SK-N-SH (cell line): ENCODE measurements around the gene MTHFD1L. TPM values are rescaled to one million over a fixed set of nuclear protein-coding genes. Genes with fewer than 3 reads are reported as not detected.

ENCODE experiments used
- CTCF ChIA-PET: fragments of 300-600, 350-600 bp; formaldehyde crosslinking; extraction: SDS; loops from one replicate; lab custom pipeline; 2021; lab: Yijun Ruan, JAX
- POLR2A ChIA-PET: fragments of 350-600 bp; sonication (Branson Sonifier 250); formaldehyde crosslinking; extraction: SDS; loops from one replicate; lab custom pipeline; 2020; ENCODE audit warnings: antibody characterized with exemption, inconsistent platforms; lab: Yijun Ruan, JAX
- DNase-seq: peaks from one replicate; pipeline ENCODE4 v3.0.0; 2012
- H2AFZ ChIP-seq: fragments of 200-600 bp; sonication (generic); 2 replicates; pipeline ENCODE4 v1.8.1; 2016; ENCODE audit warnings: antibody characterized with exemption, mild to moderate bottlenecking, low read depth
- H3F3A ChIP-seq: fragments of 200-600 bp; sonication (generic); replicated peaks from 2 replicates; pipeline ENCODE3; 2016; ENCODE audit warnings: antibody characterized with exemption, mild to moderate bottlenecking; ENCODE audit not compliant: insufficient read depth
- H3K27ac ChIP-seq, 2 experiments: fragments of 200-500 bp in 1 of 2; fragments of 200-600 bp in 1 of 2; sonication (Bioruptor generic) in 1 of 2; sonication (generic), shearing (Covaris generic) in 1 of 2; 2 replicates each; pipeline versions ENCODE4 v1.5.1 to v1.6.1; 2014 to 2016; ENCODE audit warnings: low read depth in 2 of 2, inconsistent platforms in 1 of 2, low read length in 1 of 2, mild to moderate bottlenecking in 1 of 2, mixed read lengths in 1 of 2
- H3K27me3 ChIP-seq: fragments of 200-600 bp; sonication (generic), shearing (Covaris generic); 2 replicates; pipeline ENCODE4 v1.6.1; 2016; ENCODE audit warnings: mixed run types; ENCODE audit not compliant: insufficient read depth
- H3K36me3 ChIP-seq, 2 experiments: fragments of 200-500 bp in 1 of 2; fragments of 200-600 bp in 1 of 2; sonication (Bioruptor generic) in 1 of 2; sonication (generic) in 1 of 2; replicated peaks in 1 of 2; 2 replicates each; pipeline versions ENCODE3 to v1.5.1; 2014 to 2016; ENCODE audit warnings: low read length in 1 of 2, mild to moderate bottlenecking in 1 of 2; ENCODE audit not compliant: insufficient read depth in 2 of 2, control insufficient read depth in 1 of 2
- H3K4me1 ChIP-seq, 2 experiments: fragments of 200-500 bp in 1 of 2; fragments of 200-600 bp in 1 of 2; sonication (Bioruptor generic) in 1 of 2; sonication (generic), shearing (Covaris generic) in 1 of 2; 2 replicates each; pipeline versions ENCODE4 v1.5.1 to v1.6.1; 2014 to 2016; ENCODE audit warnings: low read depth in 1 of 2, low read length in 1 of 2, mixed run types in 1 of 2; ENCODE audit not compliant: insufficient read depth in 2 of 2, control insufficient read depth in 1 of 2
- H3K4me2 ChIP-seq: fragments of 200-600 bp; sonication (generic), shearing (Covaris generic); 2 replicates; pipeline ENCODE4 v1.6.1; 2017; ENCODE audit warnings: mixed run types
- H3K4me3 ChIP-seq, 2 experiments: fragments of 200-500 bp in 1 of 2; fragments of 200-600 bp in 1 of 2; sonication (Bioruptor generic) in 1 of 2; sonication (generic), shearing (Covaris generic) in 1 of 2; 2 replicates each; pipeline versions ENCODE4 v1.5.1 to v1.8.1; 2014 to 2016; ENCODE audit warnings: low read depth in 2 of 2, inconsistent platforms in 1 of 2, low read length in 1 of 2, mild to moderate bottlenecking in 1 of 2, mixed read lengths in 1 of 2, moderate library complexity in 1 of 2
- H3K79me2 ChIP-seq: fragments of 200-600 bp; sonication (generic); 2 replicates; pipeline ENCODE4 v1.8.1; 2017; ENCODE audit warnings: mild to moderate bottlenecking; ENCODE audit not compliant: insufficient read depth
- H3K9ac ChIP-seq: fragments of 200-600 bp; sonication (generic); 2 replicates; pipeline ENCODE4 v1.6.1; 2017; ENCODE audit warnings: mixed run types
- H3K9me2 ChIP-seq: fragments of 200-600 bp; sonication (generic); 2 replicates; pipeline ENCODE4 v1.6.1; 2017; ENCODE audit warnings: mixed run types
- H3K9me3 ChIP-seq: fragments of 200-600 bp; sonication (generic); 2 replicates; pipeline ENCODE4 v1.6.1; 2017; ENCODE audit warnings: mixed run types, mild to moderate bottlenecking, moderate library complexity
- H4K20me1 ChIP-seq: fragments of 200-600 bp; sonication (generic); 2 replicates; pipeline ENCODE4 v1.6.1; 2017; ENCODE audit warnings: mild to moderate bottlenecking, mixed run types; ENCODE audit not compliant: insufficient read depth
- CHD2 ChIP-seq: fragments of 150-350 bp; IDR thresholded peaks from 2 replicates; pipeline ENCODE4 v1.6.1; 2018; ENCODE audit warnings: low read length; ENCODE audit not compliant: partially characterized antibody
- FOSL2 ChIP-seq: IDR thresholded peaks from 2 replicates; pipeline ENCODE4 v1.4.0; 2012; ENCODE audit warnings: low read depth, mild to moderate bottlenecking, moderate library complexity, borderline replicate concordance
- FOXJ3 ChIP-seq: sonication (generic); formaldehyde crosslinking; IDR thresholded peaks from 2 replicates; pipeline ENCODE4 v1.5.1; 2020; ENCODE audit warnings: mild to moderate bottlenecking, missing genetic modification reagents
- FOXM1 ChIP-seq: IDR thresholded peaks from 2 replicates; pipeline ENCODE4 v1.4.0; 2012; ENCODE audit warnings: low read depth, mild to moderate bottlenecking
- GABPA ChIP-seq: IDR thresholded peaks from 2 replicates; pipeline ENCODE4 v1.4.0; 2012; ENCODE audit warnings: low read depth, mild to moderate bottlenecking
- JUND ChIP-seq: IDR thresholded peaks from 2 replicates; pipeline ENCODE4 v1.4.0; 2012
- MEF2A ChIP-seq: IDR thresholded peaks from 2 replicates; pipeline ENCODE4 v1.4.0; 2012; ENCODE audit warnings: low read depth, borderline replicate concordance
- NFIC ChIP-seq: IDR thresholded peaks from 2 replicates; pipeline ENCODE4 v1.4.0; 2012; ENCODE audit warnings: borderline replicate concordance
- NRF1 ChIP-seq: IDR thresholded peaks from 2 replicates; pipeline ENCODE4 v1.6.1; 2012; ENCODE audit warnings: low read depth, mild to moderate bottlenecking, low read length
- PBX3 ChIP-seq: IDR thresholded peaks from 2 replicates; pipeline ENCODE4; 2012
- RAD21 ChIP-seq: IDR thresholded peaks from 2 replicates; pipeline ENCODE4 v1.6.1; 2012; ENCODE audit warnings: mild to moderate bottlenecking, low read length
- RCOR1 ChIP-seq: fragments of 150-350 bp; IDR thresholded peaks from 2 replicates; pipeline ENCODE4 v1.6.1; 2017; ENCODE audit warnings: antibody characterized with exemption, low read length
- TAF1 ChIP-seq: IDR thresholded peaks from 2 replicates; pipeline ENCODE4 v1.6.1; 2012; ENCODE audit warnings: low read depth, mild to moderate bottlenecking, low read length, moderate library complexity, borderline replicate concordance
- TEAD4 ChIP-seq: IDR thresholded peaks from 2 replicates; pipeline ENCODE4 v1.4.0; 2012; ENCODE audit warnings: mild to moderate bottlenecking, borderline replicate concordance; ENCODE audit not compliant: insufficient read depth
- USF1 ChIP-seq: IDR thresholded peaks from 2 replicates; pipeline ENCODE4 v1.4.0; 2012; ENCODE audit warnings: low read depth, borderline replicate concordance
- YY1 ChIP-seq: IDR thresholded peaks from 2 replicates; pipeline ENCODE4 v1.4.0; 2012; ENCODE audit warnings: low read depth, mild to moderate bottlenecking
- WGBS: methylation state at CpG from one replicate; pipeline ENCODE4 v1.1.6; 2017; ENCODE audit warnings: low lambda C conversion rate; 5-methylcytosine and 5-hydroxymethylcytosine counted together
- polyA plus RNA-seq, 3 experiments: library from polyadenylated mRNA; depleted of rRNA; stranded (reverse); fragments of >200 nt; gene quantifications; 2 replicates each; pipeline ENCODE4 v1.2.3, GENCODE V29; 2012
- TF ChIP-seq, protein P1 (sequence below): IDR thresholded peaks from 2 replicates; pipeline ENCODE4 v1.4.0; 2012; ENCODE audit warnings: low read depth, borderline replicate concordance
- TF ChIP-seq, protein P2 (sequence below): fragments of 150-350 bp; IDR thresholded peaks from 2 replicates; pipeline ENCODE4 v1.6.1; 2016; ENCODE audit warnings: mild to moderate bottlenecking, low read depth, low read length

The MTHFD1L gene
- polyA plus RNA-seq, 1 of the 3 experiments (the other 2 are of a cell fraction): 37.0 TPM

DNA sequence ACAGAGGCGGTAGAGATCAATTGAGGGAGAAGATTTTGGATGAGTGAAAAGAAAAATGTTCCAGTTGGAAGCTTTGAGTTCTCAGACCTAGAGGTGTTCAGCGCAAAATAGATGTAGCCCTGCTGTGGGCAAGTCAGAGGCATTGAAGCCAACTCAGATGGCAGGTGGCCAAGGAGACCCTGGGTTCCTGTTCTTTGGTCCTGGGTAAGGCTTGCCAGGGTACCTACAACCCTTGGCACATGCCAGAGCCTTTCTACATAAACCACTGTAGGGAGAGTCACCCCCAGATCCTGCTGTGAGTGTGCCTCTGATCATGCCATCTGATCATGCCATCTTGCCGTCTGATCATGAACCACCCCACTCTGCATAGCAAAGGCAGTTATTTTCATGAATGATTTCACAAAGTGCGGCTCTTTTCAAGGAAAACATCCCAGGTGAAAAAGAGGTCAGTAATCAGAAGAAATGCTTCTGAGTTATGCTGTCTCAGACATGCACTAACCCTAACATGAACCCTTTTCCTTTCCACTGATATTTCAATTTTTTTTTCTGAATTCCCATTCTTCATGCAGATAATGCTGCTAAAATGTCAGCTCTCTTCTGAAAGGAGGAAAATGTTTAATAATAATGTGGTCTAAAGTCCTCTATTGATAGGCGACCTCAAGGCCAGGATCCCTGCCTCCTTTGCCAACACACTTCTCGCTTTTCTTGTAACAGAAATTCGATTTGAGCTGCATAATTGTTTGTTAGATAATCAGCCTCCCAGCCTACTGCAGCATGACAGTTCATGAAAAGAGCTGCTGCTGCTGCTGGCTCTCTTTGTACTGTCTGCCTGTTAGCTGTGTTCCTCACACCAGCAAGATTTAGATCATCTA lies 153.6 kb downstream of the MTHFD1L start:
- Histone ChIP-seq H3K27me3 (no peaks in the 10 kb centered on the region), H3K9me2 (no peaks in the 10 kb centered on the region), H3K27ac (no peak overlapping the region), H4K20me1 (no peaks in the 10 kb centered on the region), H3K79me2 (no peaks in the 10 kb centered on the region), H3K4me2 (no peak overlapping the region), H2AFZ (no peak overlapping the region), H3K9me3 (no peaks in the 10 kb centered on the region), H3K4me1 (peaks cover 0 to 2% of the 10 kb centered on the region in 2 experiments; a peak in 1 of 4 replicates), H3K4me3 (no peak overlapping the region), H3F3A (peaks cover 4% of the 10 kb centered on the region), H3K36me3 (peaks cover 34 to 51% of the 10 kb centered on the region in 2 experiments), H3K9ac (no peak overlapping the region)
- no peak for TF ChIP-seq TAF1
- TF ChIP-seq YY1: no peak
- no peak for TF ChIP-seq CHD2
- no peak for TF ChIP-seq GABPA
- no peak for TF ChIP-seq FOXJ3 (CRISPR knock-in tag)
- DNase-seq: no peak
- WGBS: 89% methylated on average over 7 of the region's 7 CpGs
- POLR2A ChIA-PET: no interaction called here
- CTCF ChIA-PET: interaction anchor here (1.1 to 17.7 kb wide), 7 partner anchors 10 to 316 kb away, joined by 3 to 371 read pairs (median 3); no protein-coding TSS in a partner anchor

- no peak for DNase-seq
- no peaks in the 10 kb centered on the region for H3K9me3 ChIP-seq
- no peaks in the 10 kb centered on the region for H3K9me2 ChIP-seq
- H3K4me3 ChIP-seq: no peak overlapping the region
- POLR2A ChIA-PET: no interaction called here
- H4K20me1 ChIP-seq: no peaks in the 10 kb centered on the region
- no peak overlapping the region for H3K27ac ChIP-seq
- no peaks in the 10 kb centered on the region for H3F3A ChIP-seq
- CTCF ChIA-PET: interaction anchor here (1.6 to 17.7 kb wide), 2 partner anchors 130 to 303 kb away, joined by 6 to 371 read pairs; no protein-coding TSS in a partner anchor
- H3K9ac ChIP-seq: no peak overlapping the region
- H3K36me3 ChIP-seq: peaks cover 31 to 32% of the 10 kb centered on the region in 2 experiments
- peaks cover 0 to 2% of the 10 kb centered on the region in 2 experiments; a peak in 1 of 4 replicates for H3K4me1 ChIP-seq
- no peaks in the 10 kb centered on the region for H3K79me2 ChIP-seq
- H2AFZ ChIP-seq: no peak overlapping the region
- no peaks in the 10 kb centered on the region for H3K27me3 ChIP-seq
- WGBS: 83% methylated on average over 4 of the region's 4 CpGs
- H3K4me2 ChIP-seq: no peak overlapping the region
- TF ChIP-seq, protein P1, sequence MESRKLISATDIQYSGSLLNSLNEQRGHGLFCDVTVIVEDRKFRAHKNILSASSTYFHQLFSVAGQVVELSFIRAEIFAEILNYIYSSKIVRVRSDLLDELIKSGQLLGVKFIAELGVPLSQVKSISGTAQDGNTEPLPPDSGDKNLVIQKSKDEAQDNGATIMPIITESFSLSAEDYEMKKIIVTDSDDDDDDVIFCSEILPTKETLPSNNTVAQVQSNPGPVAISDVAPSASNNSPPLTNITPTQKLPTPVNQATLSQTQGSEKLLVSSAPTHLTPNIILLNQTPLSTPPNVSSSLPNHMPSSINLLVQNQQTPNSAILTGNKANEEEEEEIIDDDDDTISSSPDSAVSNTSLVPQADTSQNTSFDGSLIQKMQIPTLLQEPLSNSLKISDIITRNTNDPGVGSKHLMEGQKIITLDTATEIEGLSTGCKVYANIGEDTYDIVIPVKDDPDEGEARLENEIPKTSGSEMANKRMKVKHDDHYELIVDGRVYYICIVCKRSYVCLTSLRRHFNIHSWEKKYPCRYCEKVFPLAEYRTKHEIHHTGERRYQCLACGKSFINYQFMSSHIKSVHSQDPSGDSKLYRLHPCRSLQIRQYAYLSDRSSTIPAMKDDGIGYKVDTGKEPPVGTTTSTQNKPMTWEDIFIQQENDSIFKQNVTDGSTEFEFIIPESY: no peak
- no peak for TF ChIP-seq RAD21
- TF ChIP-seq TEAD4: no peak
- TF ChIP-seq FOXJ3 (CRISPR knock-in tag): no peak
- no peak for TF ChIP-seq FOXM1
- TF ChIP-seq, protein P2, sequence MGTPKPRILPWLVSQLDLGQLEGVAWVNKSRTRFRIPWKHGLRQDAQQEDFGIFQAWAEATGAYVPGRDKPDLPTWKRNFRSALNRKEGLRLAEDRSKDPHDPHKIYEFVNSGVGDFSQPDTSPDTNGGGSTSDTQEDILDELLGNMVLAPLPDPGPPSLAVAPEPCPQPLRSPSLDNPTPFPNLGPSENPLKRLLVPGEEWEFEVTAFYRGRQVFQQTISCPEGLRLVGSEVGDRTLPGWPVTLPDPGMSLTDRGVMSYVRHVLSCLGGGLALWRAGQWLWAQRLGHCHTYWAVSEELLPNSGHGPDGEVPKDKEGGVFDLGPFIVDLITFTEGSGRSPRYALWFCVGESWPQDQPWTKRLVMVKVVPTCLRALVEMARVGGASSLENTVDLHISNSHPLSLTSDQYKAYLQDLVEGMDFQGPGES: no peak
- no peak for TF ChIP-seq YY1
- no peak for TF ChIP-seq PBX3
- TF ChIP-seq USF1: no peak
- TF ChIP-seq NFIC: no peak
- TF ChIP-seq FOSL2: no peak
- TF ChIP-seq RCOR1: no peak
- no peak for TF ChIP-seq JUND
- TF ChIP-seq MEF2A: no peak
- no peak for TF ChIP-seq NRF1
- no peak for TF ChIP-seq CHD2
Observed at GRCh38 chr6:151021896-151022295, 156.4 kb downstream of the MTHFD1L start.
